GM10266 (cell line): ENCODE measurements around the gene TGFBR1.

Experiments used
- DNase-seq: peaks from one replicate; pipeline ENCODE4 v3.0.0; 2012; ENCODE audit errors: extremely low spot score
- TF ChIP-seq, protein P1 (sequence below): IDR thresholded peaks from 2 replicates; pipeline ENCODE4 v1.5.1; 2012; ENCODE audit warnings: mild to moderate bottlenecking, low read depth; ENCODE audit not compliant: control insufficient read depth, insufficient read depth; ENCODE audit errors: missing control alignments

TGFBR1 gene

DNA sequence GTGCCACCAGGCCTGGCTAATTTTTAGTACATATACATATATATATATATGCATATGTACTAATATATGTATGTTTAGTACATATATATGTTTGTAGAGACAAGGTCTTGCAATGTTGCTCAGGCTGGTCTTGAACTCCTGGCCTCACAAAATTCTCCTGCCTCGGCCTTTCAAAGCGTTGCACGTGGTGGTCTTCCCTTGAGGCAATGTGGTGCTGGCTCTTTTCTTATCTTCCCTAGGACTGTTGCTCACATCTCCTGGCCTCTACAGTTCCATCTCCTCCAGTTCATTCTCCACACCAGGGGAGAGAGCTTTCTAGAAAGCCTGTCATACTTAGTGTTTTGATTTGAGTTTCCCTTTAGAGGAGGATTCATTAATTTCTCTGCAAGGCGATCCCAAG lies 28.9 kb upstream of the TGFBR1 start:
- TF ChIP-seq, protein P1, sequence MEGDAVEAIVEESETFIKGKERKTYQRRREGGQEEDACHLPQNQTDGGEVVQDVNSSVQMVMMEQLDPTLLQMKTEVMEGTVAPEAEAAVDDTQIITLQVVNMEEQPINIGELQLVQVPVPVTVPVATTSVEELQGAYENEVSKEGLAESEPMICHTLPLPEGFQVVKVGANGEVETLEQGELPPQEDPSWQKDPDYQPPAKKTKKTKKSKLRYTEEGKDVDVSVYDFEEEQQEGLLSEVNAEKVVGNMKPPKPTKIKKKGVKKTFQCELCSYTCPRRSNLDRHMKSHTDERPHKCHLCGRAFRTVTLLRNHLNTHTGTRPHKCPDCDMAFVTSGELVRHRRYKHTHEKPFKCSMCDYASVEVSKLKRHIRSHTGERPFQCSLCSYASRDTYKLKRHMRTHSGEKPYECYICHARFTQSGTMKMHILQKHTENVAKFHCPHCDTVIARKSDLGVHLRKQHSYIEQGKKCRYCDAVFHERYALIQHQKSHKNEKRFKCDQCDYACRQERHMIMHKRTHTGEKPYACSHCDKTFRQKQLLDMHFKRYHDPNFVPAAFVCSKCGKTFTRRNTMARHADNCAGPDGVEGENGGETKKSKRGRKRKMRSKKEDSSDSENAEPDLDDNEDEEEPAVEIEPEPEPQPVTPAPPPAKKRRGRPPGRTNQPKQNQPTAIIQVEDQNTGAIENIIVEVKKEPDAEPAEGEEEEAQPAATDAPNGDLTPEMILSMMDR = no peak

DNA sequence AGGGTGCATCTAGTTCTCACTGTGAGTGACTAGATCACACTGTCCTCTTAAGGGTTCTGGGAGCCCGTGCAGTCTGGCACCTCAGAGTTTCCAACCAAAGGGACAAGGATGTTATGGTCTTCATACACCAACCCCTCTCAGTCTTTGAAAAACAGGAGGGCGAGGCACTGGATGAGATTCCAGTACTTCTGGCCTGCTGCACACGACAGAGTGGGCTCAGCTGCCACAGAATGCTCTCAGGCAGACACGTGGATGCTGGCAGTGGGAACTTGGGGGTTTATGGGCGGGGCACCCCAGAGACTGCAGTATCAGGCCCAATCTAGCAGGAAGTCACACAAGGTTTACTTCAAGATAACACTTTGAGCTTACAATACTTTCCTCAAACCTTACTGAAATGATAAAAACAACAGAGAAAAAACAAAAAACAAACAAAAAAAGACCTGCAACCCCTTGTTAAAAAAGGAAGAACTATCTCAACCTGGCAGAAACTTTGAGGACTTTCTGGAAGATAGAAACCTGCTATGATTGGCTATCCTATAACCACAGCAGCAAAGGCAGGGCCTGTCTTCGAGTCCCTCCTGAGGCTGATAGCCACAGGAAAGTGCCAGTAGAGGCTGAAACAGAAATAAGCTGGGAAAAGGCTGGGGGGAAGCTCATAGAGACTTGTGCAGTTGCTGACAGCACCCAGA lies 28.3 kb upstream of the TGFBR1 start:
- no peak for DNase-seq

More for the DNA sequence above, 28.9 kb upstream of the TGFBR1 start:
- DNase-seq = no peak

DNA sequence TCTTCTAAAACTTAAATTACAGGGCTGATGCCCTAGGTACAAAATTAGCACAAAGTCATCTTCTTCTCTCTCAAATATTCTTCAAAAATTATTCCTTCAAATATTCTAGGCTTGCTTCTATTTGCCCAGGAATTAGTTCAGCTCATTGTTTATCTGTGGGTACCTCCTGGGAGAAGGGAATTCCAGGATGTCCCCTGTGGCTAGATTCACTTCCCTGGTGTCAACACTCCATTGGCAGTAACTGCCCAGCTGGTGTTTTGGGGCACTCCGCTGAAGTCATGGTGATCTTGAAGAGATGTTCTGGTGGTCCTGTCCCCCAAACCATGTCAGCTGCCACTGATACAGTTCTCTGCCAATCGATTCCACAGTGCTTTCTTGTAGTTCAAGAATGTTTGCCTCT lies 26.2 kb upstream of the TGFBR1 start:
- no peak for DNase-seq

More for the DNA sequence above, 28.3 kb upstream of the TGFBR1 start:
- TF ChIP-seq, protein P1 = no peak

DNA sequence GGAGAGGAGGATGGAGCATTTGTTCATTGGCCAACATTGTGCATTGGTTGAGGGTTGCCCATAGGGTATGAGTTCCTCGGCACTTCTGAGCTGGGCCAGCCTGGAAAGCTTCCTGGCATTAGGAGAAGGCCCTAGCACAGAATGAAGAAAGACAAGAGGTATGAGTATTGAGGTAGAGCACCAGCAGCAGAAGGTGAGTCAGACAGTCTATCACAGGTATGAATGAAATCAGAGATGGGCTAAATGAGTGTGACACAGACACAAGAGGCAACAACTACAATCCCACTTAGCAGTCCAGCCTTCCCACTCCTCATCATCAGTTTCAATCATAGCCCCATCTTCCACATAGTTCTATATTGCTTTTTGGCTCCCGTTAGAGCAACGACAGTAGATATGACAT lies 25.4 kb upstream of the TGFBR1 start:
- TF ChIP-seq, protein P1 = no peak

More for the DNA sequence above, 26.2 kb upstream of the TGFBR1 start:
- TF ChIP-seq, protein P1 = no peak

DNA sequence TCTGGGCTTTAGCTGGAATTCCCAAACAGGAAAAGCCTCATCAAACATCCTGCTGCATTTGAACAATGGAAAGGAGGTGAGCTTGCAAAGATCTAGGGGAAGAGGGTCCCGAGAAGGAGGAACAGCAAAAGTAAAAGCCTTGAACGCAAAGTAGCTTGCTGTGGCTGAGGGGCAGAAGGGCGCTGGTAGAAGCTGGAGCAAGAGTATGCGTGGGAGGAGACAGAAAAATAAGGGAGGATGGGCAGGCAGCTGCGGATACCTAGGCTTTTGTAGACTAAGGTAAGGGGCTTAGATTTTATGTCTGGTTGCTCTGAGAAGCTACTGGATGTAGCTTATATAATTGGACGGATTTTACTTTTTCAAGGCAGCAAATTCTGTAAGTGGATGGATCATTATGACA lies 21.9 kb upstream of the TGFBR1 start:
- no peak for DNase-seq
- TF ChIP-seq, protein P1 = no peak

More for the DNA sequence above, 25.4 kb upstream of the TGFBR1 start:
- no peak for DNase-seq

DNA sequence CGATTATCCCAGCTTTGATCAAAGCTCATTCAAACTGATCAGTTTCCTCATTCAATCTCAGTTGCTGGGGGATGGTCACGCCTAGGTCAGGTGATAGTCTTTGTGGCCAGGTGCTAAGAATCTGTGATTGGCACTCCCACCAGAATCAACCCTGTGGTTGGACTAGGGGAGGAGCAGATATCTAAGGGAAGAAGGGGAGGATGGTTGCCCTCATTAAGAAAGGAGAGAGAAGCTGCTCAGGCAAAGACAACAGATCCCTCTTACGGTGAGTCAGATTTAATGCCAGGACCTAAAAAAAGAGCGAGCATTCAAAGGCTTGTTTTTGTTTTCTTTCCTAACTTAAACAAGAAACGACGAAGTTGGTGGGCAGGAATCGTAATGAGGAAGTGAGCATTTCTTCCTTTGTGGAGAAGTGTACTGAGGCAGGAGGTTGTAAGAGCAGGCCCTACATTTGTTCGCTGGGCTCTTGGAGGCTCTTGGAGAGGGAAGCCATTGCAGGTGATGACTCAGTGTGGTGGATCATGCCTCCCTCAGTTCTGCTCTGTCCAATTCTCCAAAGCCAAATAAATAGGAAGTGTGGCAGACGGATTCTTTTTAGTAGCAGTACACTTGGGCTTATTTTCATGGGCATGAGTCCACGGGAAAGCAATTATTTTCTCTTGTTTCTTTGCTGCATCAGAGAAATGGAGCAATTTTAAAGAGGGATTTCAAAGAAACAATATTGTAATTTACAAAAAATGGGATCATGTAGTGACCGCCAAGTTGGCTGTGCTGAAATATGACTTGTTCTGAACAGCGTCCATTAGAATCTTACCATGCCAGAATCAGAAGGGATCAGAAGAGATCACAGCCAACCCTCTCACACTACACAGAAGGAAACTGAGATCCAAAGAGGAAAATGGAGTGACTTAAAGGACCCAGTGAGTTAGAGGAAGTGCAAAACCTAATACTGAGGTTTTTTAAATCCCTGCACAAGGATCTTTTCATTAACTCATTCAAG lies 18.7 kb upstream of the TGFBR1 start:
- DNase-seq = no peak
- TF ChIP-seq, protein P1 = no peak
